ENCODE measurements around the gene GAS7.

Gene GAS7

DNA sequence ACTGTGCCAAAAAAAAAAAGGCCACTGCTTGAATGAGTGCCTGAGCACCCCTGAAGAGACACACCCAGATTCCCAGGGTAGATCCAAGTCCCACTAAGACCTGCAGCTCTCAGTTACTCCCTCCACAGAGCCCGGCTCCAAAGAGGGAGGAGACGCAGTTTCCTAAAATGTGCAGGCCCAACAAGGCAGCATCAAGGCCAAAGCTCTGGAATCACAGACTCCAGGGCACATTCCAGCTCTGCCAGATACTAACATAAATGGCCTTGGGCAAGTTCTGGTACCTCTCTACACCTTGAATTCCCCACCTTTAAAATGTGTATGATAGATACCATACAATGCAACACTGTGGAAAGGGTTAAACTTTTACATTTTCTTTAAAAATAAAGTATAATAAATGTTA lies 57.0 kb downstream of the GAS7 start:
- Mint-ChIP-seq H3K4me1 (peaks cover 6% of the 10 kb centered on the region), H3K27me3 (peaks cover 8% of the 10 kb centered on the region), H3K36me3 (no peaks in the 10 kb centered on the region), H3K9me3 (no peaks in the 10 kb centered on the region), H3K4me3 (no peak overlapping the region), H3K27ac (no peak overlapping the region)
- ATAC-seq = no peak

DNA sequence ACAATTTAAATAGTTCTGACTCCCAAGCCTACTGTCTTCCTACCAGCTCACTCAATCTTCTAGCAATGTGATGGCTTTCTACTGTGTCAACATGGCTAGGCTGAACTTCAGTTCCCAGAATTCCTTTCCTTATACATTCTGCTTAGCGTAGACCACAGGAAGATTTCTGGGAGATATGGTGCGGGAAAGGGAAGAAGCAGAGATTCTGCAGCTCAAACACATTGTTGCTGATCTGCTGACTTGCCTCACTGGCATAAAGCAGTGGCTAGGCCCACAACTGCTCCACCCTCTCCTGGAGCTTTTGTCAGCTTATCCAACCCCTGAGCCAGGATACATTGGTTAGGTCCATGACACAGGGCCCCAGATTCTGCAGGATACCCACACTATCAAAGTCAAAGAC lies 58.8 kb downstream of the GAS7 start:
- ATAC-seq = no peak
- no peaks in the 10 kb centered on the region for H3K36me3 Mint-ChIP-seq
- no peaks in the 10 kb centered on the region for H3K9me3 Mint-ChIP-seq
- H3K4me3 Mint-ChIP-seq = no peak overlapping the region
- no peak overlapping the region for H3K27ac Mint-ChIP-seq
- H3K4me1 Mint-ChIP-seq = no peaks in the 10 kb centered on the region
- peaks cover under 1% of the 10 kb centered on the region for H3K27me3 Mint-ChIP-seq

DNA sequence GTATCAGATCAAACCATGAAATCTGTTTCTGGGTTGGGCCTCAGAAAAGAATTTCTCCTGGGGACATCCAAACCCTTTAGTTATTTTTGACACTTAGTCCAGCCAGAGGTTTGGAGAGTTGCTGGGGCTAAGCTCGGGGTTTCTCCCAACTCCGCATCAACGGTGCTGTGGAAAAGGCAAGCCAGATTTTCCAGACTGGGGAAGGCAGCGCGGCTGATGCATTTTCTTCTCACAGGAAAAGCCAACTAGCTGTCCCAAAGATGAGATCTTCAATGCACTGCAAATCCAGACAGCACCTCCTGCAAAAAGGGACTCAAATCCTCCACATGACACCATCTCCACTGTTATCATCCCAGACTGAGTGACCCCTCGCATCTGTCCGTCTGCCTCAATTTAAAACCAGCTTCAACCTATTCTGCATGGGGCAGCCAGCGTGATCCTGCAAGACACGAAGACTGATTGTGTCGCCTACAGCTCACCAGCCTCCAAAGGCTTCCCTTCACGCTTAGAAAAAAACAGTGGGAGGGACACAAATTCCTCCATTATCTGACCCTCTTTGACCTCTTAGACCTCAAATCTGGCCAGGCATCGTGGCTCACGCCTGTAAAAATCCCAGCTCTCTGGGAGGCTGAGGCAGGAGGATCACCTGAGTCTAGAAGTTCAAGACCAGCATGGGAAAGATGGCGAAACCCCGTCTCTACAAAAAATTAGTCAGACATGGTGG lies 62.0 kb downstream of the GAS7 start:
- no peak overlapping the region for H3K27ac Mint-ChIP-seq
- no peaks in the 10 kb centered on the region for H3K36me3 Mint-ChIP-seq
- H3K27me3 Mint-ChIP-seq = no peaks in the 10 kb centered on the region
- H3K9me3 Mint-ChIP-seq = peaks cover 3% of the 10 kb centered on the region
- ATAC-seq = no peak
- no peaks in the 10 kb centered on the region for H3K4me1 Mint-ChIP-seq
- H3K4me3 Mint-ChIP-seq = no peak overlapping the region

DNA sequence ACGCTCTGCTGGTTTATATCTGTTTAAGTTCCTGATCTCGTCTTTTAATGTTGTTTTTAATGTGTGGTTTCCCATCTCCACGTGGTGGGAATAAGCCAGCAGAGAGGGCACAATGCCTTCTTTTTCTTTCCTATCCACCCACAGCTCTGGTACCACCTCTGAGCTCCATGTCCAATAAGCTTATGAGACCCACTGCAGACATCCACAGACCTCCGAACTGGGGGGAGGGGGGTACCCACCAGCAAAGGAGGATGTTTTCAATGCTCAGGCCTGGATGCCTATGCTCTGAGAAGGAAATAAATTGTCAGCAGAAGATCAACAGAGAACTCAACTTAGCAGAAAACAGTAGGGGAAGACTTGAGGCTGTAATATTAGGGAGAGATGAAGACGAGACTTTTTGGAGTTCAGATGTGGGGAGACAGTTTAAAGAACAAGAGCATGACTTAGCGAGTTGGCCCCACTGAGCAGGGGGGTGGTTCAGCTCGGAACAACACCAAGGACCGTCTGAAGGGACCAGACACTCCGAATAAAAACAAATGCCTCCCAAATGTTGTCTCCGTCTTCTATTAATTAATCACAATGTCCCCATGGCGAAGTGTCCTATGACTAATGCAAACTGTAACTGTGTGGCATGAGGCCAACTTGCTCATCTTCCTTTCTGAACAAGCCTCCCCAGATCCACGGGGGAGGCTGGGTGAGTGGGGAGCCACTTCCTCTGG lies 62.7 kb downstream of the GAS7 start:
- no peak for ATAC-seq
- Mint-ChIP-seq H3K4me1 (no peaks in the 10 kb centered on the region), H3K27me3 (no peaks in the 10 kb centered on the region), H3K9me3 (peaks cover 3% of the 10 kb centered on the region), H3K27ac (no peak overlapping the region), H3K4me3 (no peak overlapping the region), H3K36me3 (no peaks in the 10 kb centered on the region)

DNA sequence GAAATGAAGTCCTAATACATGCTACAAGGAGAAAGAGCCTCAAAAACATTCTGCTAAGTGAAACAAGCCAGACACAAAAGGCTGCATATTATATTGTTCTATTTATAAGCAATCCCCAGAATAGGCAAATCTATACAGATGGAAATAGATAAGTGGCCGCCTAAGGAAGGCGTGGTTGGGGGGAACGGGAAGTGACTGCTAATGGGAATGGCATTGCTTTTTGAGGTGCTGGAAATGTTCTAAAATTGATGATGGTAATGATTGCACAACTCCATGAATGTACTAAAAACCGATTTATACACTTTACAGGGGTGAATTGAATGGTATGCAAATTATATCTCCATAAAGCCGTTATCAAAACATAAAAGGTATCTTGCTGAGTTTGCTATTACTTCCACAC lies 67.7 kb downstream of the GAS7 start:
- no peak for ATAC-seq
- Mint-ChIP-seq H3K36me3 (no peaks in the 10 kb centered on the region), H3K27me3 (no peaks in the 10 kb centered on the region), H3K4me3 (no peak overlapping the region), H3K4me1 (no peaks in the 10 kb centered on the region), H3K9me3 (peaks cover 10% of the 10 kb centered on the region), H3K27ac (no peak overlapping the region)

DNA sequence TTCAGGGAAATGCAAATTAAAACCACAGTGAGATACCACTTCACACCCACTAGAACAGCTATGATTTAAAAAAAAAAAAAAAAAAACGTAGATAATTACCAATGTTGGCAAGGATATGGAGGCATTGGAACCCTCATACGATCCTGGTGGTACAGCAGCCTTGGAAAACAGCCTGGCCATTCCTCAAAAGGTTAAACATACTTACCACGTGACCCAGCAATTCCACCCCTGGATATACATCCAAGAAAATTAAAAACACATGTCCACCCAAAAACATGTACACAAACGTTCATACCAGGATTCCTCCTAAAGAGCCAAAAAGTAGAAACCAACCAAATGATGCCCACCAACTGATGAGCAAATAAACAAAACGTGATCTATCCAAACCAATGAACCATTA lies 68.1 kb downstream of the GAS7 start:
- no peaks in the 10 kb centered on the region for H3K27me3 Mint-ChIP-seq
- H3K36me3 Mint-ChIP-seq = no peaks in the 10 kb centered on the region
- peaks cover 10% of the 10 kb centered on the region for H3K9me3 Mint-ChIP-seq
- H3K4me3 Mint-ChIP-seq = no peak overlapping the region
- H3K4me1 Mint-ChIP-seq = no peaks in the 10 kb centered on the region
- no peak for ATAC-seq
- H3K27ac Mint-ChIP-seq = no peak overlapping the region

DNA sequence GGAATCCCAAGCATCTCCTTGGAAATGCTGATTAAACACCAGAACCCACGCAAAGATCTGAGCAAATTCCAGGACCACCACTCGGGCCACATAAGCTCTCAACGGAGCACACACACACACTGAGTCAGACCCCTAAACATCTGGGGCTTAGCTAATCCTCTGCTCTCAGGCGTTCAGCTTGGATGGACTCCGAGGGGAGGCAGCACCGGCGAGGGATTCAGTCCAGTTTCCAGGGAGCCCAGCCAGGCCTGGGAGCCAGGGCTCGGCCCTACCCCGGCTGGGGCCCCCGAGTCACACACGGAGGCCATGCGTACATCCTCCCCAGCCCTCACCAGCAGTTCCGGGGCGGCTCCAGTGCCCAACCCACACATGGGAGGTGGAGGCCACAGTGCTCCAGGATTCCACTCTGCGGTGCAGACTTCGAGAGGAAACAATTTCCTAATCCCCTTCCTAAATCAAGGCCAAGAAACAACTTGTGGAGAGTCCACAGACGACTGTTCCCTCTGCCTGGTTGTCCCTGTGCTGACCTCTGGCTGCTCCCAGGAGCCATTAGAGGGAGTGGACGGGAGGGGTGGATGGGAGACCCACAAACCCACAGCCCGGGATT lies 70.5 kb downstream of the GAS7 start:
- ATAC-seq = no peak
- Mint-ChIP-seq H3K36me3 (no peaks in the 10 kb centered on the region), H3K27me3 (no peaks in the 10 kb centered on the region), H3K4me1 (no peaks in the 10 kb centered on the region), H3K4me3 (no peak overlapping the region), H3K27ac (no peak overlapping the region), H3K9me3 (peaks cover 10% of the 10 kb centered on the region)

DNA sequence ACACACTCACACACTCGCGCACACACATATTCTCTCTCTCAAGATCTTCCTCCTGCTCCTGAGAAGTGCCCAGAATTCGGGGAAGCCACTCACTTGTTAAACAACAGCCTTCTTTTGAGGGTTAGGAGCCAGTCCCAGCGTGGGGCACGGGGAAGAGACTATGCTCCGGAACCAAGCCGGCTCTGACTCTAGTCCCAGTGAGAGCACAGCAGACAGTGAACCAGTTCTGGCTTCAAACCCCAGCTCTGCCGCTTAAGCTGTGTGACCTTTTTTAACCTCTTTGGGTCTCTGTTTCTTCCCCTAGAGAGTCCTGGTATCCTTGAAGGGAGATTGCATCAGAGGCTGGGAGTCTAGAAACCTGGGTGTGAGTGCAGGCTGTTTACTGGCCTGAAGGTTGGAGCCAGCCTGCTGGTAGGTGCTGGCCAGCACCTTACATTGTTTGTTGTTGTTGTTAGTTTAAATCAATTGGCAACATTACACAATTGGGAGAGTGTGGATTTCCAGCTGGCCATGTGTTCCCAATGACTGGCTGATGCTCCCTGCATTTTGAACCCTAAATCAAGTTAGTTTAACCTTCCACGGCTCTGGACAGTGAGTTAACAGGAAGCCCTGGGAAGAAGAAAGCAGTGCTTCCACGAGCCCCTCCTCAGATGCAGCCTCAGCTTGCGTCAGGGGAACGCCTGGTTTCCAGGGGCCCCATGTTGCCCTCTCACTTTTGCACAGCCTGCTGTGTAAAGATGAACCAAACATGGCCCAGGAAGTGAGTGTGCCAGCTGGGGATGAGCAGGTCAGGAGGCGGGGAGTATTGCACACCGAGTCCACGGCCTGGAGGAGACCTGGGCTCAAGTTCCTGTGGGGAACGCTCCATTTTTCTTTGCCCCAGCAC lies 71.5 kb downstream of the GAS7 start:
- H3K27ac Mint-ChIP-seq = no peak overlapping the region
- H3K4me1 Mint-ChIP-seq = peaks cover 6% of the 10 kb centered on the region
- peaks cover 7% of the 10 kb centered on the region for H3K9me3 Mint-ChIP-seq
- H3K4me3 Mint-ChIP-seq = no peak overlapping the region
- H3K27me3 Mint-ChIP-seq = peaks cover 4% of the 10 kb centered on the region
- no peaks in the 10 kb centered on the region for H3K36me3 Mint-ChIP-seq
- ATAC-seq = no peak

DNA sequence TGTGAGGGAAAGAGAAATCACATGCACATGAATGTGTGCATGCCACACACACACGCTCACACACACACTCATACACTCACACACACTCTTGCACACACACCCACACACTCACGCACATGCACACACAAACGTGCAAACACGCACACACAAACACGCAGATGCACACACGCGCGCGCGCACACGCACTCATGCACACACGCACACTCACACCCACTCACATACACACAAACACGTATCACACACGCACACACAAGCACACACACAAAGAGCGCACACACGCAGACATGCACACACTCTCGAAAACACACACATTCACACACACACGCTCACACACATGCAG lies 72.2 kb downstream of the GAS7 start:
- Mint-ChIP-seq H3K27ac (no peak overlapping the region), H3K27me3 (peaks cover 9% of the 10 kb centered on the region), H3K4me3 (no peak overlapping the region), H3K9me3 (peaks cover 7% of the 10 kb centered on the region), H3K4me1 (peaks cover 10% of the 10 kb centered on the region), H3K36me3 (no peaks in the 10 kb centered on the region)
- no peak for ATAC-seq

DNA sequence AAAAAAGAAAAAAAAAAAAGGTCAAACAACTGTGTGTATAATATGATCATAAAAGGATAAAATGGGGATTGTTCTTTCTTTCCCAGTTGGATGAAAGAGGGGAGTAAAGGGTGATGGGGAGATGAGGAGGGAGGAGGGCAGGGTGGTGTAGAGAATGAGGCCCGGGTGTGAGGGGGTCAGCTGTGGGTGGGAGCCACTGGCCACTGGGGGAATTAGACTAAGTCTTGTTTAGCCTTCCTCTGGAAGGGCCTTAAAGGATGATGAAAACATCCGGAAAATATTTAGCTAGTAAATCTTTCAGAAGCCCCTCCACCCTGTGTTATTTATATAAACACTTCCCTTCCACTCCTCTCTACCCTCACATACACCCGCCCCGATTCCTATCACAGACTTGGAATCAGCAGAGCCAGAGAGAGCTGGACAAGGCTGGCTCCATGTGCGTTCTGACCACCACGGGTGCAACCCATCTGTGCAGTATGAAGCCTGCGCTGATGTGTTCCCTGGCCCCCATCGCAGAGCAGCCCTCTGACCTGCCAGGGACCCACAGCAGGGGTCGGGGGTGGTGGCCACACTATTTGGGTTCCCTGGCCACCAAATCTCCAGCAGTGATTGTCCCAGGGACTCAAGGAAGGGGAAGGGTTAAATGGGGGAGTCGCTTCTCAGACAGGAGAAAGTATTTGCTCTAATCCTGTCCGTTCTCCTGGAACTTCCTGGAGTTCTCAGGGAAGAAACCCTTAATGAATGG lies 72.7 kb downstream of the GAS7 start:
- no peaks in the 10 kb centered on the region for H3K36me3 Mint-ChIP-seq
- no peak for ATAC-seq
- H3K27ac Mint-ChIP-seq = no peak overlapping the region
- peaks cover 10% of the 10 kb centered on the region for H3K4me1 Mint-ChIP-seq
- H3K27me3 Mint-ChIP-seq = peaks cover 9% of the 10 kb centered on the region
- H3K9me3 Mint-ChIP-seq = peaks cover 7% of the 10 kb centered on the region
- H3K4me3 Mint-ChIP-seq = no peak overlapping the region

DNA sequence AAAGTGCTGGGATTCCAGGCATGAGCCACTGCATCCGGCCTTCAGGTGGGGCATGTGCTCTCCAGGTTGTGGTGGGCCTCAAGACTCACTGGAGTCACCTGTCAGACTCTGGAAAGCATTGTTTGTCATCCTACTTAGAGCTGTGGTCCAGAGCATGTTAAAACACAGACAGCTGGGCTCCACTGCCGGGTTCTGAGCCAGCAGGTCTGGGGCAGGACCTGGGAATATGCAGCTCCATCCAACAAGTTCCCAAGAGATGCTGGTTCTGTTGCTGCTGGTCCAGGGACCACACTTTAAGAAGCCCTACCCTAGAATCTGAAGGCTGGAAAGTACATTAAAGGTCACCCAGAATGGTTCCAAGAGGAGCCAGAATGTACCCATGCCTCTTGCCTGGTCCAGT lies 75.3 kb downstream of the GAS7 start:
- peaks cover 30% of the 10 kb centered on the region for H3K4me1 Mint-ChIP-seq
- H3K27me3 Mint-ChIP-seq = peaks cover 9% of the 10 kb centered on the region
- no peak overlapping the region for H3K27ac Mint-ChIP-seq
- H3K4me3 Mint-ChIP-seq = no peak overlapping the region
- H3K9me3 Mint-ChIP-seq = peaks cover 4% of the 10 kb centered on the region
- no peak for ATAC-seq
- no peaks in the 10 kb centered on the region for H3K36me3 Mint-ChIP-seq

DNA sequence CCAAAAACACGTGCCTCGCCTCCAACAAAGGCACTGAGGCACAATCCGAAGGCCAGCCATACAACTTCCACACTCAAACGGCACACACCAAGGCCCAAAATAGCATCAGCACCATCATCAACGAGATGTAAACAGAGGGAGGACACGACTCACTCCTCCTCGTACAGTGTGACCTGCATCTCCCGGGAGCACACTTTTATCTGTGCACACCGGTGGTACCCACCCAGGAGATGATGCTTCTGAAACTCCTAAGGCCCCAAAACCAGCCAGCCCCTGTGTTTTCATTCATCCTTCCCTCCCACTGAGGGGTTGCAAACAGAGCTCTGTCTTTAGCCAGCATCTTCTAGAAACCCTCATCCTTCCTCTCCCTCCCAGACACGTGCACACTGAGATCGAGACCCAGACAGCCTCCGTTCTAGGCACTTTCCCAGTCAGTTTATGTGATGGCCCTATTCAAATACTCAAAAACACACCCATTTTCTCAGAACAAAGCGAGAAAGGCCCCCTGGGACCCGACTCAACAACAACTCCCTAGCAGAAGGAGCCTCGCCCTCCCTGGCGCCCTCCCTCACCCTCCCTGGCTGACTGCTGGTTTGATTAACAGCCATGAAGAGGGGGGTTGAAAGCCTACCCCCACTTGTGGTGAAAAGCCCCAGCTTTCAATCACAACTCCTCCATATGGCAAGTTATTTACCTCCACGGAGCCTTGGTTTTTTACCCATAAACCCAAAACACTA lies 76.3 kb downstream of the GAS7 start:
- no peak overlapping the region for H3K27ac Mint-ChIP-seq

DNA sequence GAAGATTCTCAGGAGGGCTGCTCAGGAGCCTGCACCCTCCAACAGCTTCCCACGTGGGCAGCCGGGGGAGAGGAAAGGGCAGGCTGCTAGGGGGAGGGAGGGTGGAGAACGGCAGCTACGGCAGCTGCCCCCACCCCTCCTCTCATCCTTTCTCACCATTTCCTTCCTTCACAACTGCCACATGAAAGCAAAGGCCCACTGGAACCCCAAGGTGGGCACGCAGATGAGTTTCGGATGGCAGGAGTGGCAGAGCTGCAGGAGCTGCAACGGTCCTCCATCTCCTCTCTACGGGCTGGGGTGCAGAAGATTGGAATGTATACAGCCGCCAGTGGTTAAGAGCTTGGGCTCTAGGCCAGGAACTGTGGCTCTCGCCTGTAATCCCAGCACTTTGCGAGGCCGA lies 77.7 kb downstream of the GAS7 start:
- Mint-ChIP-seq H3K4me1 (peaks cover 40% of the 10 kb centered on the region), H3K36me3 (no peaks in the 10 kb centered on the region), H3K27me3 (peaks cover 9% of the 10 kb centered on the region), H3K9me3 (no peaks in the 10 kb centered on the region), H3K4me3 (no peak overlapping the region), H3K27ac (no peak overlapping the region)
- ATAC-seq = no peak

More for the DNA sequence above, 76.3 kb downstream of the GAS7 start:
- Mint-ChIP-seq H3K4me3 (no peak overlapping the region), H3K27me3 (peaks cover 9% of the 10 kb centered on the region), H3K4me1 (peaks cover 37% of the 10 kb centered on the region), H3K9me3 (peaks cover 4% of the 10 kb centered on the region), H3K36me3 (no peaks in the 10 kb centered on the region)
- ATAC-seq = peak; percentile 50

DNA sequence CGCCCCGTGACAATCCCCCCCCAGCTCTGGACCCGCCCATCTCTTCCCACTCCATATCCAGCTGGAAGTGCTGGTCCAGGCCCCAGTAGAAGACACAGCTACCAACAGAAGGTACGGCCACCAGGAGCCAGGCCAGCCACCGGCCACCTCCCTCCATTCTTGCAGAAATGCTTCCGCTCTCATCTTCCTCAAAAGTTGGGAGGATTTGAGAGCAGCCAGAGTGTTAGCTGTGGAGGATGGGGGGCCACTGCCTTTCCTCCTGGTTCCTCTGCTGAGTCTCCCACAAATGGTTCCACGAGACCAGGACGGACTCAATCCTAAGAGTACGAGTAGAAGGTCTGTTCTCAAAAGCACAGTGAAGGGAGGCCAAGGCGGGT lies 78.3 kb downstream of the GAS7 start:
- H3K27ac Mint-ChIP-seq = peak overlapping the region; percentile 61
- no peak for ATAC-seq
- no peaks in the 10 kb centered on the region for H3K36me3 Mint-ChIP-seq
- peaks cover 46% of the 10 kb centered on the region for H3K4me1 Mint-ChIP-seq
- peaks cover 2% of the 10 kb centered on the region for H3K9me3 Mint-ChIP-seq
- no peak overlapping the region for H3K4me3 Mint-ChIP-seq
- peaks cover 9% of the 10 kb centered on the region for H3K27me3 Mint-ChIP-seq

Data from stimulated activated memory B cell treated with anti-CD40 and anti-IgM and Interleukin-4, amounts not matched to agents 10 μg/mL and 1 μg/mL and 100 μg/mL, for 72 hours (primary cell).